Loucy (cell line): ENCODE data around the gene SLC25A33.
A peak's percentile ranks its signal among the peaks of the same experiment; 100 is the strongest.

Source experiments
- H2AFZ ChIP-seq: fragments of 200-600 bp; sonication (generic); 2 replicates; pipeline ENCODE4 v1.6.0; 2016; ENCODE audit warnings: antibody characterized with exemption, mild to moderate bottlenecking, low read length, moderate library complexity
- H3F3A ChIP-seq: fragments of 200-600 bp; 2 replicates; pipeline ENCODE4 v1.6.0; 2016; ENCODE audit warnings: antibody characterized with exemption, low read depth, mild to moderate bottlenecking
- H3K27me3 ChIP-seq: fragments of 200-600 bp; sonication (generic); 2 replicates; pipeline ENCODE4 v1.6.1; 2014; ENCODE audit warnings: low read length, mild to moderate bottlenecking; ENCODE audit not compliant: insufficient read depth, poor library complexity, severe bottlenecking
- H3K36me3 ChIP-seq: fragments of 200-600 bp; sonication (generic); 2 replicates; pipeline ENCODE4 v1.6.1; 2016; ENCODE audit warnings: low read length; ENCODE audit not compliant: insufficient read depth
- H3K4me1 ChIP-seq: fragments of 200-600 bp; sonication (generic); 2 replicates; pipeline ENCODE4 v1.5.1; 2014; ENCODE audit warnings: low read length, mild to moderate bottlenecking; ENCODE audit not compliant: insufficient read depth, poor library complexity, severe bottlenecking
- H3K4me2 ChIP-seq: fragments of 200-600 bp; sonication (generic); 2 replicates; pipeline ENCODE4 v1.6.0; 2014; ENCODE audit warnings: antibody characterized with exemption, low read length, low read depth, mild to moderate bottlenecking; ENCODE audit not compliant: poor library complexity, severe bottlenecking
- H3K4me3 ChIP-seq: fragments of 200-600 bp; sonication (generic); 2 replicates; pipeline ENCODE4 v1.5.1; 2014; ENCODE audit warnings: low read length, mild to moderate bottlenecking, mixed read lengths; ENCODE audit not compliant: poor library complexity, severe bottlenecking
- H3K79me2 ChIP-seq: fragments of 200-600 bp; sonication (generic); 2 replicates; pipeline ENCODE4 v1.6.1; 2014; ENCODE audit warnings: low read length; ENCODE audit not compliant: insufficient read depth
- H3K9ac ChIP-seq: fragments of 200-600 bp; sonication (generic); 2 replicates; pipeline ENCODE4 v1.6.0; 2014; ENCODE audit warnings: mild to moderate bottlenecking, low read depth, low read length, moderate library complexity; ENCODE audit not compliant: poor library complexity, severe bottlenecking
- H3K9me2 ChIP-seq: fragments of 200-600 bp; sonication (generic); replicated peaks from 2 replicates; pipeline ENCODE4 v1.6.1; 2016; ENCODE audit warnings: low read depth, low read length, mixed read lengths
- H3K9me3 ChIP-seq: fragments of 200-600 bp; sonication (generic); 2 replicates; pipeline ENCODE4 v1.6.1; 2014; ENCODE audit warnings: mild to moderate bottlenecking, antibody characterized with exemption, low read length, low read depth; ENCODE audit not compliant: insufficient read depth
- H4K20me1 ChIP-seq: fragments of 200-600 bp; sonication (generic); 2 replicates; pipeline ENCODE4 v1.6.0; 2014; ENCODE audit warnings: antibody characterized with exemption, low read length, mild to moderate bottlenecking; ENCODE audit not compliant: insufficient read depth, poor library complexity, severe bottlenecking
- CTCF ChIP-seq: fragments of 200-600 bp; sonication (generic); conservative IDR thresholded peaks from 2 replicates; pipeline ENCODE4 v1.5.1; 2014; ENCODE audit warnings: mild to moderate bottlenecking, antibody characterized with exemption, low read length
- EZH2phosphoT487 ChIP-seq: fragments of 200-600 bp; IDR thresholded peaks from 2 replicates; pipeline ENCODE4 v1.6.1; 2018; ENCODE audit warnings: antibody characterized with exemption, mild to moderate bottlenecking, moderate library complexity, borderline replicate concordance

The SLC25A33 gene

GRCh38 chr1:9576903-9577302 lies 37.6 kb downstream of the SLC25A33 start:
- H3K4me2 ChIP-seq = no peak overlapping the region
- no peaks in the 10 kb centered on the region for H3K27me3 ChIP-seq
- no peaks in the 10 kb centered on the region for H3K79me2 ChIP-seq
- no peak overlapping the region for H3K9ac ChIP-seq
- no peaks in the 10 kb centered on the region for H3K9me2 ChIP-seq
- TF ChIP-seq CTCF (0 out of 2 replicates have a peak, but pooled peaks have one; percentile 7), EZH2phosphoT487 (no peak)
- no peaks in the 10 kb centered on the region for H4K20me1 ChIP-seq
- no peaks in the 10 kb centered on the region for H3K4me1 ChIP-seq
- H3K4me3 ChIP-seq = no peak overlapping the region
- no peaks in the 10 kb centered on the region for H3K9me3 ChIP-seq
- H3F3A ChIP-seq = no peaks in the 10 kb centered on the region
- no peak overlapping the region for H2AFZ ChIP-seq
- peaks cover 75% of the 10 kb centered on the region; the same call in 1 of the 2 replicates for H3K36me3 ChIP-seq

- Histone ChIP-seq H3K9me2 (no peaks in the 10 kb centered on the region), H3K9ac (no peak overlapping the region), H3K4me3 (no peak overlapping the region), H3K27me3 (no peaks in the 10 kb centered on the region), H3K4me1 (no peaks in the 10 kb centered on the region), H3K36me3 (peaks cover 77% of the 10 kb centered on the region; the same call in 1 of the 2 replicates), H3K9me3 (no peaks in the 10 kb centered on the region), H3K4me2 (no peak overlapping the region), H3K79me2 (no peaks in the 10 kb centered on the region), H2AFZ (no peak overlapping the region), H4K20me1 (no peaks in the 10 kb centered on the region), H3F3A (no peaks in the 10 kb centered on the region)
- TF ChIP-seq CTCF (no peak), EZH2phosphoT487 (no peak)
These were observed 38.2 kb downstream of the SLC25A33 start for GRCh38 chr1:9577423-9577822.

- Histone ChIP-seq H3K79me2 (no peaks in the 10 kb centered on the region), H3K36me3 (peaks cover 65% of the 10 kb centered on the region; the same call in 1 of the 2 replicates)
- TF ChIP-seq EZH2phosphoT487 (no peak), CTCF (no peak)
These were observed 41.7 kb downstream of the SLC25A33 start for GRCh38 chr1:9580942-9581341.

More at GRCh38 chr1:9580942-9581341, 41.7 kb downstream of the SLC25A33 start:
- H3K27me3 ChIP-seq = no peaks in the 10 kb centered on the region
- no peak overlapping the region for H3K4me2 ChIP-seq
- no peaks in the 10 kb centered on the region for H3F3A ChIP-seq
- H4K20me1 ChIP-seq = no peaks in the 10 kb centered on the region
- H3K9me2 ChIP-seq = no peaks in the 10 kb centered on the region
- H3K9me3 ChIP-seq = no peaks in the 10 kb centered on the region
- no peak overlapping the region for H2AFZ ChIP-seq
- no peak overlapping the region for H3K4me3 ChIP-seq
- H3K4me1 ChIP-seq = no peaks in the 10 kb centered on the region
- H3K9ac ChIP-seq = no peak overlapping the region
